ENCODE measurements around the gene PFKFB1. TPM values are rescaled to one million over a fixed set of nuclear protein-coding genes. Genes with fewer than 3 reads are reported as not detected.

The PFKFB1 gene
- total RNA-seq, 2 experiments from 2014 or later = 0.31 to 0.49 TPM

- CTCF ChIA-PET = no interaction called here
- intact Hi-C loops (cut with DNase I, micrococcal nuclease) = no loop called here
- Mint-ChIP-seq H3K9me3 (no peaks in the 10 kb centered on the region), H3K4me3 (no peak overlapping the region), H3K4me1 (ENCODE audit: low read depth) (no peaks in the 10 kb centered on the region), H3K27ac (no peak overlapping the region), H3K36me3 (ENCODE audit: low read depth) (no peaks in the 10 kb centered on the region), H3K27me3 (no peaks in the 10 kb centered on the region)
- ATAC-seq (ENCODE audit: poor library complexity) (no peak), DNase-seq (no peak)
- H3K36me3 ChIP-seq (ENCODE audit: insufficient read depth, low read length) = no peaks in the 10 kb centered on the region
- no peaks in the 10 kb centered on the region for H3K27me3 ChIP-seq (ENCODE audit: control insufficient read depth in 1 of 2, insufficient read depth in 2 of 2, low read length in 2 of 2)
- no peak for TF ChIP-seq CTCF (IDR thresholded peaks at IDR 0.05)
- no peaks in the 10 kb centered on the region for H3K4me1 ChIP-seq (ENCODE audit: insufficient read depth, low read length)
- POLR2A ChIA-PET = no interaction called here
- no peak overlapping the region for H3K4me3 ChIP-seq (ENCODE audit: low read length)
- no peak overlapping the region for H3K27ac ChIP-seq (ENCODE audit: low read depth in 1 of 2, low read length in 2 of 2)
- H3K9me3 ChIP-seq (ENCODE audit: control insufficient read depth in 1 of 2, insufficient read depth in 1 of 2, low read length in 2 of 2) = no peaks in the 10 kb centered on the region
Observed at GRCh38 chrX:55028611-55029010, 34.6 kb upstream of the PFKFB1 start.

- no peaks in the 10 kb centered on the region for H3K9me3 Mint-ChIP-seq
- no peaks in the 10 kb centered on the region for H3K9me3 ChIP-seq (ENCODE audit: control insufficient read depth in 1 of 2, insufficient read depth in 1 of 2, low read length in 2 of 2)
- no peak for ATAC-seq (ENCODE audit: poor library complexity)
- H3K27me3 Mint-ChIP-seq = no peaks in the 10 kb centered on the region
- H3K4me3 Mint-ChIP-seq = no peak overlapping the region
- no peaks in the 10 kb centered on the region for H3K36me3 ChIP-seq (ENCODE audit: insufficient read depth, low read length)
- H3K4me3 ChIP-seq (ENCODE audit: low read length) = no peak overlapping the region
- TF ChIP-seq CTCF (IDR thresholded peaks at IDR 0.05) = no peak
- CTCF ChIA-PET = no interaction called here
- intact Hi-C loops (cut with DNase I, micrococcal nuclease) = no loop called here
- H3K4me1 ChIP-seq (ENCODE audit: insufficient read depth, low read length) = no peaks in the 10 kb centered on the region
- H3K4me1 Mint-ChIP-seq (ENCODE audit: low read depth) = no peaks in the 10 kb centered on the region
- H3K36me3 Mint-ChIP-seq (ENCODE audit: low read depth) = no peaks in the 10 kb centered on the region
- no peaks in the 10 kb centered on the region for H3K27me3 ChIP-seq (ENCODE audit: control insufficient read depth in 1 of 2, insufficient read depth in 2 of 2, low read length in 2 of 2)
- DNase-seq = no peak
- H3K27ac Mint-ChIP-seq = no peak overlapping the region
- H3K27ac ChIP-seq (ENCODE audit: low read depth in 1 of 2, low read length in 2 of 2) = no peak overlapping the region
- POLR2A ChIA-PET = no interaction called here
Observed at GRCh38 chrX:55028040-55028439, 34.1 kb upstream of the PFKFB1 start.

GRCh38 chrX:55026840-55027239 is 32.9 kb upstream of the PFKFB1 start:
- H3K36me3 Mint-ChIP-seq (ENCODE audit: low read depth) = no peaks in the 10 kb centered on the region
- no peaks in the 10 kb centered on the region for H3K27me3 Mint-ChIP-seq
- H3K4me3 ChIP-seq (ENCODE audit: low read length) = no peak overlapping the region
- no peak overlapping the region for H3K27ac Mint-ChIP-seq
- intact Hi-C loops (cut with DNase I, micrococcal nuclease) = no loop called here
- no peak overlapping the region for H3K4me3 Mint-ChIP-seq
- H3K36me3 ChIP-seq (ENCODE audit: insufficient read depth, low read length) = no peaks in the 10 kb centered on the region
- ChIA-PET CTCF (no interaction called here), POLR2A (no interaction called here)
- no peak for DNase-seq
- no peaks in the 10 kb centered on the region for H3K4me1 ChIP-seq (ENCODE audit: insufficient read depth, low read length)
- ATAC-seq (ENCODE audit: poor library complexity) = no peak
- no peaks in the 10 kb centered on the region for H3K9me3 Mint-ChIP-seq
- TF ChIP-seq CTCF (IDR thresholded peaks at IDR 0.05) = no peak
- H3K27ac ChIP-seq (ENCODE audit: low read depth in 1 of 2, low read length in 2 of 2) = no peak overlapping the region
- no peaks in the 10 kb centered on the region for H3K4me1 Mint-ChIP-seq (ENCODE audit: low read depth)
- no peaks in the 10 kb centered on the region for H3K27me3 ChIP-seq (ENCODE audit: control insufficient read depth in 1 of 2, insufficient read depth in 2 of 2, low read length in 2 of 2)
- H3K9me3 ChIP-seq (ENCODE audit: control insufficient read depth in 1 of 2, insufficient read depth in 1 of 2, low read length in 2 of 2) = no peaks in the 10 kb centered on the region
